ENCODE measurements around the gene MYH10.
A peak's percentile ranks its signal among the peaks of the same experiment; 100 is the strongest.

The MYH10 gene

DNA sequence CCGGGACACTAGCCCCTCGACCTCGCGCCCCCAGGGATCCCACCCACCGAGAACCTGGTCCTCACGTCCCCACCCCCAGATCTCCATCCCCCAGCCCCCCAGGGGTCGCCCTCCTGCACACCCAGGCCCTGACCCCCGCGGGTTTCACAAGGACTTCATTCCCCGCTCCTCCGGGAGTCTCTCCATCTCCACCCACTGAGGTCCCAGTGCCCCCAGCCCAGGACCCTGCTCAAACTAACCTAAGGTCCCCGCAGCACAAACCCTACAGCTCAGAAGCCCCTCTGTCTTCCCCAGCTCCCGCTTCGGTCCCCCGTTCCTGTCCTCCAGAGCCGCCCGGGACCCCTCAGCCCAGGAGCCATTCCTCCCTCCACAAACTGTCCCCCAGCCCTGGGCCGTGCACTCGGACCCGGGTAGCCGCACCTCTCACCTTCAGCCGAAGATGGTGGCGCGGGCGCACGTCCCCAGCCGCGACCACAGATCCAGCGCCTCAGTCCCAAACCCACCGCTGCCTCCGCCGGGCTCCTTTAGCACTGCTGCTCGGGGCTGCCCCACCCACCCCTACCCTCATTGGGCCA, at the start of gene MYH10:
Gene MYH10, minus strand, starts transcription at position 499 of the 575 bp plus-strand sequence. CDS start 7,479 bp downstream, outside the sequence.
- Histone ChIP-seq H3K27ac (ENCODE audit: extremely low read depth, low read depth, low read length) (peak within 1 kb of the TSS; percentile 93), H3K4me1 (ENCODE audit: control insufficient read depth, insufficient read depth, low read length) (peaks cover 22% of the 10 kb centered on the region), H3K4me3 (ENCODE audit: low read depth, low read length) (peak within 1 kb of the TSS; percentile 92), H3K9me3 (ENCODE audit: control insufficient read depth, insufficient read depth, low read depth, low read length) (no peaks in the 10 kb centered on the region), H3K36me3 (ENCODE audit: control insufficient read depth in 2 of 2, insufficient read depth in 1 of 2, low read length in 2 of 2) (no peaks in the 10 kb centered on the region; a peak in 1 of 3 replicates)
- ChIA-PET CTCF (interaction anchor here (0.5 to 1.1 kb wide), 3 partner anchors 24 to 178 kb away, joined by 3 to 4 read pairs (median 4); no protein-coding TSS in a partner anchor), POLR2A (interaction anchor here (0.6 to 2.9 kb wide), 23 partner anchors 8 to 1885 kb away, joined by 3 to 18 read pairs (median 3); partner anchors contain the start of genes CTC1 and NDEL1)
- no peak for TF ChIP-seq ZNF521 (tag by site-specific recombination; IDR thresholded peaks at IDR 0.05)
- TF ChIP-seq YY1 (tag by site-specific recombination; IDR thresholded peaks at IDR 0.05): peak; percentile 36; the same call in 1 of the 2 replicates
- TF ChIP-seq ZXDB (tag by site-specific recombination; IDR thresholded peaks at IDR 0.05): peak; percentile 23
- TF ChIP-seq ZBTB7A (tag by site-specific recombination; IDR thresholded peaks at IDR 0.05; ENCODE audit: low read depth): 0 out of 2 replicates have a peak, but pooled peaks have one; percentile 69
- TF ChIP-seq KLF8 (tag by site-specific recombination; IDR thresholded peaks at IDR 0.05): peak; percentile 60; the same call in 1 of the 2 replicates
- TF ChIP-seq ZNF112 (tag by site-specific recombination; IDR thresholded peaks at IDR 0.05): no peak
- no peak for TF ChIP-seq ZNF132 (tag by site-specific recombination; IDR thresholded peaks at IDR 0.05; ENCODE audit: borderline replicate concordance)
- TF ChIP-seq PRDM1 (tag by site-specific recombination; IDR thresholded peaks at IDR 0.05): no peak
- TF ChIP-seq ZNF701 (tag by site-specific recombination; IDR thresholded peaks at IDR 0.05): no peak
- TF ChIP-seq GLI2 (tag by site-specific recombination; IDR thresholded peaks at IDR 0.05; ENCODE audit: borderline replicate concordance, low read depth): no peak
- no peak for TF ChIP-seq ZNF394 (tag by site-specific recombination; IDR thresholded peaks at IDR 0.05; ENCODE audit: borderline replicate concordance)
- TF ChIP-seq ZNF2 (tag by site-specific recombination; IDR thresholded peaks at IDR 0.05): 0 out of 2 replicates have a peak, but pooled peaks have one; percentile 59
- TF ChIP-seq ZNF391 (tag by site-specific recombination; IDR thresholded peaks at IDR 0.05; ENCODE audit: borderline replicate concordance, low read depth): 0 out of 2 replicates have a peak, but pooled peaks have one; percentile 25
- no peak for TF ChIP-seq ZNF324 (tag by site-specific recombination; IDR thresholded peaks at IDR 0.05)
- 0 out of 2 replicates have a peak, but pooled peaks have one; percentile 17 for TF ChIP-seq ZNF366 (tag by site-specific recombination; conservative IDR thresholded peaks at IDR 0.05)
- no peak for TF ChIP-seq ZNF404 (tag by site-specific recombination; IDR thresholded peaks at IDR 0.05)
- peak; percentile 45; the same call in 1 of the 2 replicates for TF ChIP-seq YY2 (tag by site-specific recombination; IDR thresholded peaks at IDR 0.05)
- peak; percentile 52 for TF ChIP-seq SP7 (tag by site-specific recombination; IDR thresholded peaks at IDR 0.05)
- TF ChIP-seq ZNF423 (tag by site-specific recombination; IDR thresholded peaks at IDR 0.05): 0 out of 2 replicates have a peak, but pooled peaks have one; percentile 11
- TF ChIP-seq ZNF398 (tag by site-specific recombination; IDR thresholded peaks at IDR 0.05): no peak
- TF ChIP-seq ZNF623 (tag by site-specific recombination; IDR thresholded peaks at IDR 0.05): 0 out of 2 replicates have a peak, but pooled peaks have one; percentile 19
- TF ChIP-seq SP3 (tag by site-specific recombination; IDR thresholded peaks at IDR 0.05): no peak
- TF ChIP-seq ZNF624 (tag by site-specific recombination; IDR thresholded peaks at IDR 0.05): no peak
- TF ChIP-seq HOXD13 (CRISPR knock-in tag; IDR thresholded peaks at IDR 0.05; ENCODE audit: borderline replicate concordance): no peak
- TF ChIP-seq, protein P1, sequence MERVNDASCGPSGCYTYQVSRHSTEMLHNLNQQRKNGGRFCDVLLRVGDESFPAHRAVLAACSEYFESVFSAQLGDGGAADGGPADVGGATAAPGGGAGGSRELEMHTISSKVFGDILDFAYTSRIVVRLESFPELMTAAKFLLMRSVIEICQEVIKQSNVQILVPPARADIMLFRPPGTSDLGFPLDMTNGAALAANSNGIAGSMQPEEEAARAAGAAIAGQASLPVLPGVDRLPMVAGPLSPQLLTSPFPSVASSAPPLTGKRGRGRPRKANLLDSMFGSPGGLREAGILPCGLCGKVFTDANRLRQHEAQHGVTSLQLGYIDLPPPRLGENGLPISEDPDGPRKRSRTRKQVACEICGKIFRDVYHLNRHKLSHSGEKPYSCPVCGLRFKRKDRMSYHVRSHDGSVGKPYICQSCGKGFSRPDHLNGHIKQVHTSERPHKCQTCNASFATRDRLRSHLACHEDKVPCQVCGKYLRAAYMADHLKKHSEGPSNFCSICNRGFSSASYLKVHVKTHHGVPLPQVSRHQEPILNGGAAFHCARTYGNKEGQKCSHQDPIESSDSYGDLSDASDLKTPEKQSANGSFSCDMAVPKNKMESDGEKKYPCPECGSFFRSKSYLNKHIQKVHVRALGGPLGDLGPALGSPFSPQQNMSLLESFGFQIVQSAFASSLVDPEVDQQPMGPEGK (tag by site-specific recombination; IDR thresholded peaks at IDR 0.05): peak; percentile 66
- no peak for TF ChIP-seq ZNF514 (tag by site-specific recombination; IDR thresholded peaks at IDR 0.05)
- no peak for TF ChIP-seq ZNF510 (tag by site-specific recombination; IDR thresholded peaks at IDR 0.05; ENCODE audit: insufficient replicate concordance)
- TF ChIP-seq ZBTB10 (tag by site-specific recombination; IDR thresholded peaks at IDR 0.05): 0 out of 2 replicates have a peak, but pooled peaks have one; percentile 34
- no peak for TF ChIP-seq OVOL3 (tag by site-specific recombination; IDR thresholded peaks at IDR 0.05)
- TF ChIP-seq KLF9 (tag by site-specific recombination; IDR thresholded peaks at IDR 0.05; ENCODE audit: low read depth): peak; percentile 74
- peak; percentile 55; the same call in 1 of the 2 replicates for TF ChIP-seq ZBTB48 (tag by site-specific recombination; IDR thresholded peaks at IDR 0.05)
- TF ChIP-seq ZNF48 (tag by site-specific recombination; IDR thresholded peaks at IDR 0.05): no peak
- TF ChIP-seq ZNF416 (tag by site-specific recombination; IDR thresholded peaks at IDR 0.05): no peak
- TF ChIP-seq ZNF174 (tag by site-specific recombination; IDR thresholded peaks at IDR 0.05): no peak
